ENCODE results near the gene HERC3.

Gene HERC3

DNA sequence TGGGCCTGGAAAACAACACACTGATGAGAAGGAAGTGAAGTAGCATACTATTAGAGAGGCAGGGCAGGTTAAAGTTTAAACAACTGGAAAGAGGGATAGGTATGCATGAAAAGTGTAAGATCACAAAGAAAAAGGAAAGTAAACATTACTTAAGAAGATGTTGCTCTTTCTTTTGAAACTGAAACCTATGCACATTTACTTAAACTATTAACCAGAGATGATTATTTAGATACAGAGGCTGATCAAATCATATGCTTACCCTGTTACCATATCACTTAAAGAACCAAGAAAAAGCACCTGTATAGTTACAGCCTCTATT, 67.6 kb downstream of the HERC3 start:
- DNase-seq (ENCODE audit: low read depth, low spot score) = no peak

DNA sequence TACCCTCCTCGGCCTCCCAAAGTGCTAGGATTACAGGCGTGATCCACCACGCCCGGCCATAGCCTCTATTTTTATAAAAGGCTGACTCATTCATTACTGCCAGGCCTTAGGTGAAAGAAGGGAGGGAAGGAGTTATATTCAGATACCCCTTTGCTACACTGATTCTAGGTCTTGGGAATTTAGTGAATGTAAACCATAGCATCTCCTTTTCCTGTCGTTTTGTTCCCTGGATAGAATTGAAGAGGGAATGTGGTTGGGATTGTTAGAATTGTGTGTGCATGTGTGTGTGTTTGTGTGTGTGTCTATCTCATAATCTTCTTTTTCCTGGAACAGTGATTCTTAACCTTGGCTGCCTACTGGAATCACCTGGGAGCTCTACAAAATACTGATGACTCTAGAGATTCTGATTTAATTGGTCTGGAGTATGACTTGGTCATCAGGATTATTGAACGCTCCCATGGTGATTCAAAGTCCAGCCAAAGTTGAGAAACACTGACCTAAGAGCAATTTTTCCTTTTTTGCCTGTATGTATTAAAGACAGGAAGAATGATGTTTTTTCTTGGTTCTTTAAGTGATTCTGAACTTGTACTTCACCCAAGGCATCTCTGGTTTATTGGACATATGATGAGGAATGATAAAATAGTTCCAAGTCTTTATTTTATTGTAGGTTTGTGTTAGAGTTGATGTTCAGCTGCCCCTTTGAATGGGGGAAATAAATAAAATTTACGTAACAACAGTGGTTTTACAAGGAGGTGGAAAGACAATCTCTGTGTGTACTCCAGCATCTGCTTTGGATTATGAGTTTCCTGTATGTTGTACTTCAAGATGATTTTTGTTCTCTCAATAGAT, 68.4 kb downstream of the HERC3 start:
- DNase-seq (ENCODE audit: low read depth, low spot score) = no peak

DNA sequence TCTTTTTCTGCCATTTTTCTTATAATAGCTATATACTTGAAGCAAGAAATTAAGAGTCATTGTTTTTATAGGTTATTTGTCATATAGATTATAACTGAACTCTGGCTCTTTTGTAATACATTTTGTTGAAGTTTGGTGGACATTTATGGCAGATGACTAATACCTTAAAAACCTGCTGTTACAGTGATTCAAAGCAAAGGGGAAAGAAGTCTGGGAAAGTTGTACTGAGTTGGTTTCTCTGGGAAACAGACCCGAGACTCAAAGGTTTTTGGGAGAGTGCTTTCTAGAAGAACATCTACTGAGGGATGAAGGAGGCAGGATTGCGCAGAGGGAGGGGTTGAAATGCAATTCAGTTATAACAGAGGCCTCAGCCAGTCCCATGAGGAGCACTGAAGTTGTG, 69.5 kb downstream of the HERC3 start:
- no peak for DNase-seq (ENCODE audit: low read depth, low spot score)

DNA sequence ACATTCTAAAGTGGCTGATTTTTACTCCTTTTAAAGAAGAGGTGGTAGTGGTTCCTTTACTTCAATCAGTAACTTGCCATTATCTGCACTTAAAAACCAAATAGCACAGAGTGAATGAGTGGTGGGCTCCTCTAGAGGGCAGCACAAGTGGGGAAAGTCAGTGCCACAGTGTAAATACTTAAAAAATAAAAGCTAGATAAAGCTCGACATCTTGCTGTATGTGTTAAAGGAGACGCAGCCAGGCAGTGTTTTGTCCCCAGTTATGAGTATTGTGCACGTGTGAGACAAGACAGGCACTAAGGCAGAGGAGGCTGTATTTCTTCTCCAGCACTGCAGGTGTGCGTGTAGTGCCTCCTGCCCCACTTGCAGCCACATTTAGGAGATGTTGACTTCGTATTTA, 80.7 kb downstream of the HERC3 start:
- DNase-seq (ENCODE audit: low read depth, low spot score) = no peak

DNA sequence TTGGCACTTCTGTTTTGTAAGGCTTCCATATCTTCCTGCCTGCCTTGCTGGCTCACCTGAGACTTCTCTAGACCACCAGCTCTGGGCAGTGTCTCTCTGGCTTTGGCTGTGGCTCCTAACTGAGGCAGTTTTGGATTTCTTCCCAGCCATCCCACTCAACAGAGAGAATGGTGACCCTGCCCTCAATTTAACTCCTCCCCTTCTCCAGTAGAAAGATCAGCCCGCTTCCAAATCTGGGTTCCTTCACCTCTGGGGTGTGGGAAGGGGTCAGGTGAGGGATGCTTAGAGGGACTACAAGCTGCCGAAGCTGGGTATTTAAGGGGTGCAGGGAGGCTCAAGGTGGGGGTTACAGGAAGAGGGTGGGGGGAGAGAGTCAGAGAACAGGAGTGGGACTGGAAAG, 81.6 kb downstream of the HERC3 start:
- no peak for DNase-seq (ENCODE audit: low read depth, low spot score)

DNA sequence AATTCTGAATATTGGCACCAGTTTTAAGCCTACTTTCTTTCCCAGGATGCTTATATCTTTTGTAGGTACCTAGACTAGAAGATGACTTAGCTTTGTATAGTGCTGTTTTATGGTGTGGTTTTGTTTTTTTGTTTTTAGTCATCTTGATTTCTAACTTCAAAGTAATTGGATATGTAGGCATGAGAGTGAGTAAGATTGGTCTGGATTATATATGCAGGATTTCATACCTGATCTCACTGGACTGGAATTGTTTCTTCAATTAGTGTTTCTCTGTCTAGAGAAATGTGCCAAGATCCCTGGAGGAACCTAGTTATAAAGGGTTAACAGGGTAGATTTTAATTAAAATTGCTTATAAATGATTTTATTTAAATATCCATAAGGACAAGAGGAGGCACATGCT, 82.3 kb downstream of the HERC3 start:
- no peak for DNase-seq (ENCODE audit: low read depth, low spot score)

DNA sequence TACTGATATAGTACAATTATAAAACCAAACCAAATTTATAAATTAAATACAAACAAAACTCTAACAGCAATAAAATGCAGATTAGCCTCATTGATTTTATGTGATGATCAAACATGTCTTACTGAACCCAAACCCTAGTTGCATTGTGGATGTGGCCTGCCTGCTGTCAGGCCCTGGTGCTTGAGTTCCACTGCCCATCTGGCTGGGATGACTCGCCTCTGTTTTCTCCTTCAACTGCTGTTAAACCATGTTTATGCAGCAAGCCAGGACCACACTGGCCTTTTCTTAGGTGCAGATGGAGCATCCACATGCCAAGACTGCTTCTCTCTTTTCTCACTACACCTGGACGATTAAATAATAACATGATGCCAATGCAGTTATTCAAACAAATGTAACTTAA, 82.7 kb downstream of the HERC3 start:
- no peak for DNase-seq (ENCODE audit: low read depth, low spot score)

- no peak for DNase-seq (ENCODE audit: low read depth, low spot score)
Observed at GRCh38 chr4:88675543-88675942, 83.3 kb downstream of the HERC3 start.

DNA sequence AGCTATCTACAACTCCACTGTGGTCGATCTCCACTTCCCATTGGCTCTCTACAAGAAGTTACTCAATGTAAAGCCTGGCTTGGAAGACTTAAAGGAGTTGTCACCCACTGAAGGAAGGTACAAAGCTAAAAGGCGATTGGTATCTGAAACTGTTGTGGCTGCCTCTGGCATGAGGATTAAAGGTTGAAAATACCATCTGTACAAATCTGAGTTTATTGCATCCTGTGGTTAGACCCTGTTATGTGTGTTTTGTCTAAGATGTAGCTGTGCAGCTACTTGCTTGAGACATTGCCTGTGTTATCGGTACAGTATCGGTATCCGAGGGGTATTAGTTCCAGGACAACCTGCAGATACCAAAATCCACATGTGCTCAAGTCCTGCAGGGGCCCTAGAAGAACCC, 88.9 kb downstream of the HERC3 start:
- no peak for DNase-seq (ENCODE audit: low read depth, low spot score)

GRCh38 chr4:88690355-88690754, 98.1 kb downstream of the HERC3 start:
- no peak for DNase-seq (ENCODE audit: low read depth, low spot score)

GRCh38 chr4:88693792-88694191, 101.5 kb downstream of the HERC3 start:
- DNase-seq (ENCODE audit: low read depth, low spot score) = no peak

- DNase-seq (ENCODE audit: low read depth, low spot score) = no peak
Observed at GRCh38 chr4:88696630-88697029, 104.3 kb downstream of the HERC3 start.

GRCh38 chr4:88697141-88697540, 104.9 kb downstream of the HERC3 start:
- no peak for DNase-seq (ENCODE audit: low read depth, low spot score)

DNA sequence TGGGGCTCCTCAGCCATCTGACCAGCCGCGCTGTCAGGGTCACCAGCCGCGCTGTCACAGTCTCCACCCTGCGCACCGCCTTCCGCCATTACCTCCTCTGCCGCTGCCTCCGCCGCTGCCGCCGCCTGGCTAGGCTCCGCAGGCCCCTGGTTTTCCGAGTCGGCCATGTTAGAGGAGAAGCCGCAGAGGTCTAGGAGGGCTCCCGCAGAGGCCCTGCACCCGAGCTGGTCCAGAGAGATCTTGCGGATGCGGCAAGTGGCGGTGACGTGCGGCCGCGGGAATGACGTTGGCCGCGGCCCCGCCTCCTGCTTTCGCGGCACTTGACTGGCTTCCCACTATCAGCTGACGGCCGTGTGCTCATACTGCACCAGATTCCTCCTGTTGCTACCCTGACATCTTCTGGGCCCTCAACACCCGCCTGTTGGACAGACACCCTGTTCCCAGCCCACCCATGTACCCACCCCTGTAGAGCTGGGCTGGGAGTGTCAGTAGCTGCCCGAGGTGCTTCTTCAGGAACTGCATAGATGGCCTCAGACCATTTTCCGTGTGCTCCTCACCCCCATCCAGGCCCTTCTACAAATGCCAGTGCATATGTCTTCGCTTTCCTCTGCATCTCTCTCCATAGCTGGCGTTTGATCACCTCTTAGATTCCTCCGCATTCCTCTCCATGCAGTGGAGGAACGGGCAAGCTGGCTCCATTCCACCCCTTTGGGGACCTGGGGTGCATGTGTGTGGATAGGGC, 105.5 kb downstream of the HERC3 start, which contains the start of gene NAP1L5:
Gene NAP1L5, minus strand, starts transcription at position 242 of the 742 bp plus-strand sequence. Its CDS starts 75 bp downstream, at position 167.
- DNase-seq (ENCODE audit: low read depth, low spot score) = no peak

GRCh38 chr4:88698519-88698918, 106.2 kb downstream of the HERC3 start:
- no peak for DNase-seq (ENCODE audit: low read depth, low spot score)

GRCh38 chr4:88702782-88703181, 110.5 kb downstream of the HERC3 start:
- DNase-seq (ENCODE audit: low read depth, low spot score) = no peak

GRCh38 chr4:88705223-88705622, 112.9 kb downstream of the HERC3 start:
- no peak for DNase-seq (ENCODE audit: low read depth, low spot score)

GRCh38 chr4:88705805-88706492, 113.7 kb downstream of the HERC3 start:
- no peak for DNase-seq (ENCODE audit: low read depth, low spot score)

GRCh38 chr4:88706574-88706973, 114.3 kb downstream of the HERC3 start:
- peak; percentile 30 for DNase-seq (ENCODE audit: low read depth, low spot score)

- no peak for DNase-seq (ENCODE audit: low read depth, low spot score)
Observed at GRCh38 chr4:88709989-88710388, 117.7 kb downstream of the HERC3 start.

DNA sequence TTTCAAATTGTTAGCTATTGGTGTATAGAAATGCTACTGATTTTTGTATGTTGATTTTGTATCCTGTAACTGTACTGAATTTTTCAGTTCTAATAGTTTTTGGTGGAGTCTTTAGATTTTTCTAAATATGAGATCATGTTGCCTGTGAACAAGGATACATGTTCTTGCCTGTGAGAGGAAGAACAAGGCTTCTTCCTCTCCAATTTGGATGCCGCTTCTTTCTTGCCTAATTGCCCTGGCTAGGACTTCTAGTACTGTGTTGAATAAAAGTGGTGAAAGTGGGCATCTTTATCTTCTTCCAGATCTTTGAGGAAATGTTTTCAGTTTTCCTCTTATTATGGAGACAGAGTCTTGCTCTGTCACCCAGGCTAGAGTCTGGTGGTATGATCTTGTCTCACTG, 121.5 kb downstream of the HERC3 start:
- DNase-seq (ENCODE audit: low read depth, low spot score) = no peak

GRCh38 chr4:88718098-88718497, 125.8 kb downstream of the HERC3 start:
- DNase-seq (ENCODE audit: low read depth, low spot score) = no peak

DNA sequence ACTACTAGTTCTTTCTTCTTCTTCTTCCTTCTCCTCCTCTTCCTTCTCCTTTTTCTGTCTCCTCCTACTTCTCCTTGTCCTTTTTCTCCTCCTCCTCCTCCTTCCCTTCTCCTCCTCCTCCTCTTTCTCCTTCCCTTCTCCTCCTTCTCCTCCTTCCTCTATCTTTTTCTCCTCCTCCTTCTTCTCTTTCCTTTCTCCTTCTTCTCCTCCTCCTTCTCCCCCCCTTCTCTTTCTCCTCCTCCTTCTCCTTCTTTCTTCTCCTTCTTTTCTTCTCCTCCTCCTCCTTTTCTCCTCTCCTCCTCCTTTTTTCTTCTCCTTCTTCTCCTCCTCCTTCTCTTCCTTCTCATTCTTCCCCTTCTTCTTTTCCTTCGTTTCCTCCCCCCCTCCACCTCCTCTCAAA, 127.1 kb downstream of the HERC3 start:
- DNase-seq (ENCODE audit: low read depth, low spot score) = no peak

All from iPS DF 19.7 (cell line).